IPS DF 6.9 (cell line): Measurements from ENCODE around the gene TECTB.

Experiments used
- DNase-seq: peaks from one replicate; pipeline ENCODE4 v3.0.0-alpha.2; 2013; ENCODE audit warnings: low read depth, low spot score
- H3K27ac ChIP-seq: one replicate; pipeline ENCODE4 v1.5.1; 2013; ENCODE audit warnings: low read length, control low read depth
- H3K27me3 ChIP-seq: 2 replicates; pipeline ENCODE4 v1.6.1; 2013; ENCODE audit warnings: mild to moderate bottlenecking, low read length; ENCODE audit not compliant: control insufficient read depth, insufficient read depth
- H3K36me3 ChIP-seq: 2 replicates; pipeline ENCODE4 v1.6.1; 2013; ENCODE audit warnings: low read length; ENCODE audit not compliant: control insufficient read depth, insufficient read depth
- H3K4me1 ChIP-seq: 2 replicates; pipeline ENCODE4 v1.6.1; 2013; ENCODE audit warnings: low read length; ENCODE audit not compliant: control insufficient read depth, insufficient read depth
- H3K4me3 ChIP-seq: 2 replicates; pipeline ENCODE4 v1.5.1; 2013; ENCODE audit warnings: mild to moderate bottlenecking, low read length
- H3K9me3 ChIP-seq: 2 replicates; pipeline ENCODE4 v1.6.1; 2013; ENCODE audit warnings: low read length, inconsistent platforms; ENCODE audit not compliant: control insufficient read depth, insufficient read depth
- WGBS: extraction: QIAGEN DNeasy Blood & Tissue Kit; methylation state at CpG from one replicate; pipeline ENCODE4 v1.1.7; 2013; ENCODE audit warnings: mixed read lengths, missing lambda C conversion rate; ENCODE audit not compliant: insufficient read length, insufficient coverage; 5-methylcytosine and 5-hydroxymethylcytosine counted together

Gene TECTB

GRCh38 chr10:112332509-112333228, 49.5 kb downstream of the TECTB start:
- no peak for DNase-seq
- H3K27me3 ChIP-seq = no peaks in the 10 kb centered on the region
- H3K36me3 ChIP-seq = no peaks in the 10 kb centered on the region
- no peaks in the 10 kb centered on the region for H3K9me3 ChIP-seq
- no peak overlapping the region for H3K4me3 ChIP-seq
- WGBS = no CpG with 5 or more reads among the region's 5 CpGs
- no peaks in the 10 kb centered on the region for H3K4me1 ChIP-seq
- no peak overlapping the region for H3K27ac ChIP-seq

- no peaks in the 10 kb centered on the region for H3K4me1 ChIP-seq
- H3K27me3 ChIP-seq = no peaks in the 10 kb centered on the region
- no peaks in the 10 kb centered on the region for H3K9me3 ChIP-seq
- no peak overlapping the region for H3K4me3 ChIP-seq
- H3K27ac ChIP-seq = no peak overlapping the region
- DNase-seq = no peak
- WGBS = no CpG with 5 or more reads among the region's 4 CpGs
- no peaks in the 10 kb centered on the region for H3K36me3 ChIP-seq
Measured at GRCh38 chr10:112333452-112333851, 50.3 kb downstream of the TECTB start.

- no CpG with 5 or more reads among the region's 5 CpGs for WGBS
- Histone ChIP-seq H3K27me3 (no peaks in the 10 kb centered on the region), H3K9me3 (no peaks in the 10 kb centered on the region), H3K4me3 (no peak overlapping the region), H3K27ac (no peak overlapping the region), H3K36me3 (no peaks in the 10 kb centered on the region), H3K4me1 (no peaks in the 10 kb centered on the region)
- DNase-seq = no peak
Measured at GRCh38 chr10:112335111-112335867, 52.1 kb downstream of the TECTB start.

- DNase-seq = no peak
- no CpG with 5 or more reads among the region's 4 CpGs for WGBS
- no peaks in the 10 kb centered on the region for H3K36me3 ChIP-seq
- H3K27me3 ChIP-seq = no peaks in the 10 kb centered on the region
- no peak overlapping the region for H3K4me3 ChIP-seq
- H3K9me3 ChIP-seq = no peaks in the 10 kb centered on the region
- no peak overlapping the region for H3K27ac ChIP-seq
- no peaks in the 10 kb centered on the region for H3K4me1 ChIP-seq
Measured at GRCh38 chr10:112335868-112336265, 52.7 kb downstream of the TECTB start.

GRCh38 chr10:112336556-112337201, 53.5 kb downstream of the TECTB start:
- no peak overlapping the region for H3K27ac ChIP-seq
- DNase-seq = no peak
- H3K36me3 ChIP-seq = no peaks in the 10 kb centered on the region
- H3K4me3 ChIP-seq = no peak overlapping the region
- no peaks in the 10 kb centered on the region for H3K27me3 ChIP-seq
- H3K4me1 ChIP-seq = no peaks in the 10 kb centered on the region
- no CpG with 5 or more reads among the region's 5 CpGs for WGBS
- no peaks in the 10 kb centered on the region for H3K9me3 ChIP-seq

GRCh38 chr10:112338957-112339356, 55.8 kb downstream of the TECTB start:
- H3K4me1 ChIP-seq = no peaks in the 10 kb centered on the region
- H3K36me3 ChIP-seq = no peaks in the 10 kb centered on the region
- H3K9me3 ChIP-seq = no peaks in the 10 kb centered on the region
- no peak overlapping the region for H3K4me3 ChIP-seq
- no peak overlapping the region for H3K27ac ChIP-seq
- H3K27me3 ChIP-seq = no peaks in the 10 kb centered on the region
- WGBS = no CpG with 5 or more reads among the region's 3 CpGs
- no peak for DNase-seq

- Histone ChIP-seq H3K4me3 (no peak overlapping the region), H3K4me1 (no peaks in the 10 kb centered on the region), H3K27me3 (no peaks in the 10 kb centered on the region), H3K27ac (no peak overlapping the region), H3K36me3 (no peaks in the 10 kb centered on the region), H3K9me3 (no peaks in the 10 kb centered on the region)
- no CpG with 5 or more reads among the region's 2 CpGs for WGBS
- DNase-seq = no peak
Measured at GRCh38 chr10:112340601-112341000, 57.4 kb downstream of the TECTB start.

GRCh38 chr10:112343056-112343806, 60.0 kb downstream of the TECTB start:
- no peak for DNase-seq
- no CpG with 5 or more reads among the region's 5 CpGs for WGBS
- H3K27me3 ChIP-seq = no peaks in the 10 kb centered on the region
- H3K4me1 ChIP-seq = no peaks in the 10 kb centered on the region
- no peak overlapping the region for H3K27ac ChIP-seq
- no peaks in the 10 kb centered on the region for H3K9me3 ChIP-seq
- H3K4me3 ChIP-seq = no peak overlapping the region
- no peaks in the 10 kb centered on the region for H3K36me3 ChIP-seq

GRCh38 chr10:112344261-112344660, 61.1 kb downstream of the TECTB start:
- Histone ChIP-seq H3K27me3 (no peaks in the 10 kb centered on the region), H3K36me3 (no peaks in the 10 kb centered on the region), H3K27ac (no peak overlapping the region), H3K4me3 (no peak overlapping the region), H3K4me1 (no peaks in the 10 kb centered on the region), H3K9me3 (no peaks in the 10 kb centered on the region)
- no peak for DNase-seq
- no CpG with 5 or more reads among the region's 6 CpGs for WGBS

- no peak for DNase-seq
- Histone ChIP-seq H3K9me3 (no peaks in the 10 kb centered on the region), H3K36me3 (no peaks in the 10 kb centered on the region; the same call in 1 of the 2 replicates), H3K4me1 (no peaks in the 10 kb centered on the region), H3K27me3 (no peaks in the 10 kb centered on the region), H3K27ac (no peak overlapping the region), H3K4me3 (no peak overlapping the region)
- WGBS = no CpG with 5 or more reads among the region's 3 CpGs
Measured at GRCh38 chr10:112345202-112345601, 62.0 kb downstream of the TECTB start.
